ENCODE data around the gene GALNT17.
"Not testable (repeated sequence)": the region's sequence is repeated elsewhere in the genome, so short reads cannot be mapped to it uniquely, and the experiment has no call there.

GALNT17 gene

GRCh38 chr7:71254751-71255150, 122.8 kb downstream of the GALNT17 start:
- Histone ChIP-seq H3K27me3 (replicated peaks; ENCODE audit: insufficient read depth, low read length) (no peaks in the 10 kb centered on the region), H3K27ac (ENCODE audit: low read length) (no peak overlapping the region), H3F3A (ENCODE audit: insufficient read depth, low read length) (no peaks in the 10 kb centered on the region), H3K36me3 (replicated peaks; ENCODE audit: insufficient read depth, low read length) (no peaks in the 10 kb centered on the region), H3K4me2 (ENCODE audit: low read depth, low read length) (no peak overlapping the region), H3K79me2 (ENCODE audit: low read length) (no peaks in the 10 kb centered on the region), H3K9ac (ENCODE audit: low read length) (no peak overlapping the region), H4K20me1 (ENCODE audit: insufficient read depth, low read length) (no peaks in the 10 kb centered on the region), H3K4me3 (ENCODE audit: low read length) (no peak overlapping the region), H3K4me1 (ENCODE audit: low read length) (no peaks in the 10 kb centered on the region), H3K9me2 (replicated peaks; ENCODE audit: insufficient read depth, low read length) (no peaks in the 10 kb centered on the region), H2AFZ (ENCODE audit: low read length) (no peak overlapping the region), H3K9me3 (replicated peaks; ENCODE audit: insufficient read depth, low read length) (no peaks in the 10 kb centered on the region)
- no peak for TF ChIP-seq EZH2phosphoT487 (IDR thresholded peaks at IDR 0.05; ENCODE audit: low read length)
- TF ChIP-seq CTCF (IDR thresholded peaks at IDR 0.05; ENCODE audit: low read length), result no peak
- TF ChIP-seq EZH2 (optimal IDR thresholded peaks at IDR 0.05; ENCODE audit: low read depth, low read length), result no peak
- no peak for DNase-seq

DNA sequence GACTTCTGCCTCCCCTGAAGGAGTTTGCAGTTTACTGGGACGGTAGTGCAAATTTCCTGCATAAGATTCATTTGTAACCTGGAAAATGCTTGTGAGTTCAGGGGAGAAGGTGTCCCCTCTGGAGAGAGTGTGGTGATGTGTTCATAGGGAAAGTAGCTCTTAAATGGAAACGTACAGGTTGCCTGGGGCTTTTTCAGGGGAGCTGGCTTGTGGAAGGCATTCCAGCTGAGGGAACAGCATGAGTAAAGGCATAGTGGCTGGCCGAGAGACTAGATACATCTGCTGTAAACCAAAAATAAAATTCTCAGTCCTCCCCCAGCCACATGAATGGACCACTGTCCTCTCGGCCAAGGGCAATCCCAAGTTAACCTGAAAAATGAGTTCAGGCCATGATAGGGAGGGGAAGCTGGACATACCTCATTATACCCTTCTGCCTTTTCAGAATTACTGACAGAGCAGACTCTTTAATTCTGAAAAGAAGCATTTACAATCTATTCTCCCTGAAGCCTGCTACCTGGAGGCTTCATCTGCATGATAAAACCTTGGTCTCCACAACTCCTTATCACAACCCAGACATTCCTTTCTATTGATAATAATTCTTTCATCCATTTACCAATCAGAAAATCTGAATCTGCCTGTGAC, 123.7 kb downstream of the GALNT17 start:
- no peak overlapping the region for H3K27ac ChIP-seq (ENCODE audit: low read length)
- no peaks in the 10 kb centered on the region for H3K4me1 ChIP-seq (ENCODE audit: low read length)
- H3K9me2 ChIP-seq (replicated peaks; ENCODE audit: insufficient read depth, low read length), result no peaks in the 10 kb centered on the region
- no peaks in the 10 kb centered on the region for H3K79me2 ChIP-seq (ENCODE audit: low read length)
- H3K4me2 ChIP-seq (ENCODE audit: low read depth, low read length), result no peak overlapping the region
- H2AFZ ChIP-seq (ENCODE audit: low read length), result no peak overlapping the region
- TF ChIP-seq EZH2 (optimal IDR thresholded peaks at IDR 0.05; ENCODE audit: low read depth, low read length) (no peak), EZH2phosphoT487 (IDR thresholded peaks at IDR 0.05; ENCODE audit: low read length) (no peak), CTCF (IDR thresholded peaks at IDR 0.05; ENCODE audit: low read length) (no peak)
- H3K9me3 ChIP-seq (replicated peaks; ENCODE audit: insufficient read depth, low read length), result no peaks in the 10 kb centered on the region
- H3K27me3 ChIP-seq (replicated peaks; ENCODE audit: insufficient read depth, low read length), result no peaks in the 10 kb centered on the region
- no peak overlapping the region for H3K9ac ChIP-seq (ENCODE audit: low read length)
- no peak overlapping the region for H3K4me3 ChIP-seq (ENCODE audit: low read length)
- no peak for DNase-seq
- H3K36me3 ChIP-seq (replicated peaks; ENCODE audit: insufficient read depth, low read length), result no peaks in the 10 kb centered on the region
- no peaks in the 10 kb centered on the region for H4K20me1 ChIP-seq (ENCODE audit: insufficient read depth, low read length)
- H3F3A ChIP-seq (ENCODE audit: insufficient read depth, low read length), result no peaks in the 10 kb centered on the region

GRCh38 chr7:71261066-71261465, 129.1 kb downstream of the GALNT17 start:
- Histone ChIP-seq H3K27me3 (replicated peaks; ENCODE audit: insufficient read depth, low read length) (no peaks in the 10 kb centered on the region), H3K9me2 (replicated peaks; ENCODE audit: insufficient read depth, low read length) (no peaks in the 10 kb centered on the region), H2AFZ (ENCODE audit: low read length) (no peak overlapping the region), H3K4me3 (ENCODE audit: low read length) (no peak overlapping the region), H3K27ac (ENCODE audit: low read length) (no peak overlapping the region), H3K4me2 (ENCODE audit: low read depth, low read length) (no peak overlapping the region), H3K9ac (ENCODE audit: low read length) (no peak overlapping the region), H3K79me2 (ENCODE audit: low read length) (no peaks in the 10 kb centered on the region), H3F3A (ENCODE audit: insufficient read depth, low read length) (no peaks in the 10 kb centered on the region), H4K20me1 (ENCODE audit: insufficient read depth, low read length) (no peaks in the 10 kb centered on the region), H3K36me3 (replicated peaks; ENCODE audit: insufficient read depth, low read length) (no peaks in the 10 kb centered on the region), H3K9me3 (replicated peaks; ENCODE audit: insufficient read depth, low read length) (no peaks in the 10 kb centered on the region), H3K4me1 (ENCODE audit: low read length) (no peaks in the 10 kb centered on the region)
- DNase-seq, result no peak
- TF ChIP-seq EZH2 (optimal IDR thresholded peaks at IDR 0.05; ENCODE audit: low read depth, low read length) (no peak), CTCF (IDR thresholded peaks at IDR 0.05; ENCODE audit: low read length) (no peak), EZH2phosphoT487 (IDR thresholded peaks at IDR 0.05; ENCODE audit: low read length) (no peak)

GRCh38 chr7:71262834-71263233, 130.9 kb downstream of the GALNT17 start:
- not testable (repeated sequence) for H4K20me1 ChIP-seq (ENCODE audit: insufficient read depth, low read length); H3K27me3 ChIP-seq (replicated peaks; ENCODE audit: insufficient read depth, low read length); H3K4me3 ChIP-seq (ENCODE audit: low read length); H3K4me2 ChIP-seq (ENCODE audit: low read depth, low read length); H3K4me1 ChIP-seq (ENCODE audit: low read length); H3K9me3 ChIP-seq (replicated peaks; ENCODE audit: insufficient read depth, low read length); H2AFZ ChIP-seq (ENCODE audit: low read length); H3K79me2 ChIP-seq (ENCODE audit: low read length); DNase-seq; H3F3A ChIP-seq (ENCODE audit: insufficient read depth, low read length); H3K9me2 ChIP-seq (replicated peaks; ENCODE audit: insufficient read depth, low read length); H3K27ac ChIP-seq (ENCODE audit: low read length); H3K36me3 ChIP-seq (replicated peaks; ENCODE audit: insufficient read depth, low read length); H3K9ac ChIP-seq (ENCODE audit: low read length)
